GM21786 (cell line): ENCODE results near the gene NPB.

ENCODE experiments used
- ATAC-seq: cut with Tn5 transposase; IDR thresholded peaks from one replicate; pipeline ENCODE4 v1.9.1; 2021; ENCODE audit not compliant: unreplicated experiment

NPB gene

DNA sequence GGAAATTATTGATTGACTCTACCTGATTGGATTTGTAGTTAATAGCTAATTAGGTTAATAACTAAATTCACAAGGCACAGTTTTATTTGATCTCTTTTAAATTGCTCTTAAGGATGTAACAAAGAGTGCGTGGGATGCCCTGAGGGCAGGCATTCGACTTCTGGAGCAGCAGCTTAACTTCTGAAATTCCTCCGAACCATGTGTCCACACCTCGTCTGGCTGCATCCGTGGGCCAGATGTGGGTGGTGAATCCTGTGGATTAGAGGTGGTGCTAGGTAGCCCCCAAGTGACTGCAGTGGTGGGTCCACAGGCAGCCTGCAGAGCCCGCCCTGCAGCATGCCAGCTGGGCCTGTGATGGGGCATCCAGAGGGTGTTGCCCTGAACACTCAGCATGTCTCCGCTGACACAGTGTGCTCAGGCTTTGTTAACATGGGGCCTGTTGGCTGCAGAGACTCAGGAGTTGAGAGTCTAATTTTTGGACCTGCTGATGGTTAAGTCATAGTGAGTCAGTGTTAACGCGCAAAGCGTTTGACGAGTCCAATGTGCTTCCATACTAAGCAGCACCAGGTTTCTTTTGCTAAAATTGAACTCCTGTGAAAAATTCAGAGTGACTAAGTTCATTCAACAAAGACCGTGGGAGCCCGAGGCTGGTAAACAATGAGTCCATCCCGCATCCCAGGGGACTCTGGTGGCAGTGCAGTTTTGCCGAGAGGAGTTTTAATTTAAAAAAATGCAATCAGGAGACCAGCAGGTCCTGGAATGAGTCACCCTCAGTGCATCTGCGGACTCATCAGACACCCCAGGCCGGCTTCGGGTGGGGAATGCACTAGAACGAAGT lies 3.8 kb upstream of the NPB start:
- no peak for ATAC-seq

GRCh38 chr17:81898885-81899284 lies 3.2 kb upstream of the NPB start:
- ATAC-seq, result no peak

GRCh38 chr17:81899514-81900166 lies 2.4 kb upstream of the NPB start:
- ATAC-seq, result no peak

- no peak for ATAC-seq
Measured at GRCh38 chr17:81900181-81900820, 1.7 kb upstream of the NPB start.

- no peak for ATAC-seq
Measured at GRCh38 chr17:81901167-81902022, 643 bp upstream of the NPB start.

- no peak for ATAC-seq
Measured at GRCh38 chr17:81902653-81903414, 796 bp downstream of the NPB start.

DNA sequence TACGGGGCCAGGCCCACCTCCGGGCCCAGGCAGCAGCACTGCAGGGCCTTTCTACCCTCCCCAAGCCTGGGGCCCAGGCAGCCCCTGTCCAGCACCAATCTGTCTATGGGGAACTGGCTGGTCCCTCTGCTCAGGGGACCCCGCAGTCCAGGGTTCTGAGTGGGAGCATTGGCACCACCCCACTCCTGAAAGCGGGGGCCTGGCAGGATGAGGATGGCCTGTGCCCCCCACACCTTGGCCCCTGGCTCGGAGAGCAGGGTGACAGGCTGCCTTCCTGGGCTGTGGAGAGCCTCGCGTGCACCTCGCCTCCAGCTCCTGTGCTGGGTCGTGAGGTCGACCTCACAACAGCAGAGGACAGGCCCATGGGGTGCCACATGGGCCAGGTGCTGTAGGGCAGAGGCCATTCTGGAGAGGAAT lies 1.4 kb downstream of the NPB start:
- ATAC-seq, result no peak

DNA sequence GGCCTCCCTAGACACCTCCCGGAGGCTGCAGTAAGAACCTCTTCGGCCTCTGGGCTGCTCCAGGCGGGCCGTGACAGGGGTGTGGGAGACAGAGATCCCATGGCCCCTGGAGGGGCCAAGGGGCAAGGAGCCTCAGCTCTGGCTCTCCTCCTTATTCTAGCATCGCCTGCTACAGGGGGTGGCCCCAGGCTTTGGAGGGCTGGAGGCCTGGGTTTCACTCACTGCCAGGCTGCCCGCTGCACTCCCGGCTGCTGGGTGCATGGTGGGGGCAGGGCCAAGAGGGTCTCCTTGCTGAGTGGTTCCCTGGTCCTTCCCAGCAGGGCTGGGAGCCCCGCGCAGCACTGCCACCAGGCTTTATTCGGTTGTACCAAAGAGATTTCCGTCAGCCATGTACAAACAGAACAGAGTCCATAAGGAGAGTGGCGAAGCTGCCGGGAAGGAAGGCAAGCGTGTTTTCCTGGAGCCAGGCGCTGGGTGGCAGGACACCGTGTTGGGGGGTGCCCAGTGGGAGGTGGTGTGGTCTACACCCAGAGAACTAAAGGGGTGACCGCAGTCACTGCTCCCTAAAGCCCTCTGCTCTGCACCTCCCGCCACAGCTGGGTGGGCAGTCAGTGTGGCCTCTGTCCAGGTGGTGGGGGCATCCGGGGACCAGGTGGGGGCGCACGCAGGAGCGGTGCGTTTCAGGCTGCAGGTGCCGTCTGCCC lies 2.0 kb downstream of the NPB start:
- no peak for ATAC-seq

DNA sequence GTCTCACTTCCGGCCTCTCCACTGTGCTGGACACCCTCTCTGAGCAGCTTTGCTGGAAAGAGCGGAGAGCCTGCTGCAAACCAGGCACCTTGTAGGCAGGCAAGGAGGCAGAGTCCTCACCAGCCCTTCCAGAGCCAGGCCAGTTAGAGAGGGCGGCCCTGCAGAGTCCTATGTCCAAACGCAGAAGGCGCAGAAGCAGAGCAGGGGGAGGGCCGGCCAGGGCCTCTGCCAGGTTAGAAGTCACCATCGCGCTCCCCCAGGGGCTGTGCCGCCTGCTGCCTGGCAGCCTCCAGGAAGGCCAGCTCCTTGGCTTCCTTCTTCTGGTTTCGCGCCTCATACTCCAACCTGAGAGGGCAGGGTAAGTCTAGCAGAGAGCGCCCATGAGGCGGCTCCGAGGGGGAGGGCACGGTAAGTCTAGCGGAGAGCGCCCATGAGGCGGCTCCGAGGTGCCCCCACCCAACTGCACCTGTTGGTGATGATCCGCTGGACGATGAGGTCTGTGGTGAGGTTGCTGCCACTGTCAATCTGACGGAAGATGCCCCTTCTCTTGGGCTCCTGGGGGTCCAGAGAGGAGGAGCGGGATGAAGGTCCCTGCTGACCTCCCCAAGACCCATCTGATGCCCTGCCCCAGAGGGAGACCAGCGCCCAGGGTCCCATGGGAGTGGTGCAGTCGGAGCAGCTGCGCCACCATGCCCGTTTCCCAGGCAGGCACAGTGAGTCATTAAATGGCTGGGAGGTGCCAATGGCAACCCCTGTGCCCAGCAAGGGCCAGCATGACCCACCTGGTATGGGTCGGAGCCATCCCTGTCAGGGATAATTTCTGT lies 2.8 kb downstream of the NPB start:
- ATAC-seq, result no peak

DNA sequence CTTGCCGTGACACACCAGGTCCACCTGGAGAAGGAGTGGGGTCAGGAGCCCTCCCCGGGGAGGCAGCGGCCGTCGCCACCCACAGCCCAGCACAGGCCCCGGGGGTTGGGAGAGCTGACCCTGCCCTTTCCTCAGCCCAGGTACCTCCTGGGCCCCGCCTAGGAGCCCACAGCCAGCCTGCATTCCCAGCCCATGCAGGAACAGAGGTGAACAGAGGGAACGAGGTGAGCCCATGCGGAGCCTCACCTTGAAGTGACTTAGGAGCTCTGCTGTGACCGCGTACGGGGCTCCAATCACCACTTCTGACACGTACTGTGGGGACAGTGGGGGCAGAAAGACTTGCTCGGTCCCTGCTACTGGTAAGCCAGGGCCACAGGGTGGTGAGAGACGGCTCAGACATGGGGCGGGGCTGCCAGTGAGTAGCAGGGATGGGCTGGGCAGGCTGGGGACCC lies 3.4 kb downstream of the NPB start:
- ATAC-seq, result no peak

DNA sequence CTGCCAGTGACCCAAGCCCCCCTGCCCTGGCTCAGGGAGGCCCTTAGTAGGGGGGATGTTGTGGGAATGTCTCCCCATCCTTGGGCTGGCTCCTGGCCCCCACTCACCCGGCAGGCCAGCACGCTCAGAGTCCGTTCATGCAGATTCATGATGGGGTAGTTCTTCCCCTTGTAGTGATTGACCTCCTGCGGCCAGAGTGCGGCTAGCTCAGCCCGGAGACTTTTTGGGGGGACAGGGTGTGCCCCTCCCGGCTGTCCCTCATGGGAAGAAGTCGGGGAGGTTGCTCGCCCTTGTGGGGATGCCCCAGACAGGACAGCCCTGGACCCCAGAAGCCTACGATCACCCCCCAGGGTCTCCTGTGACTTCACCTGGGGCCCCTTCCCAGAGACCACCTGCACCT lies 4.0 kb downstream of the NPB start:
- ATAC-seq, result no peak

DNA sequence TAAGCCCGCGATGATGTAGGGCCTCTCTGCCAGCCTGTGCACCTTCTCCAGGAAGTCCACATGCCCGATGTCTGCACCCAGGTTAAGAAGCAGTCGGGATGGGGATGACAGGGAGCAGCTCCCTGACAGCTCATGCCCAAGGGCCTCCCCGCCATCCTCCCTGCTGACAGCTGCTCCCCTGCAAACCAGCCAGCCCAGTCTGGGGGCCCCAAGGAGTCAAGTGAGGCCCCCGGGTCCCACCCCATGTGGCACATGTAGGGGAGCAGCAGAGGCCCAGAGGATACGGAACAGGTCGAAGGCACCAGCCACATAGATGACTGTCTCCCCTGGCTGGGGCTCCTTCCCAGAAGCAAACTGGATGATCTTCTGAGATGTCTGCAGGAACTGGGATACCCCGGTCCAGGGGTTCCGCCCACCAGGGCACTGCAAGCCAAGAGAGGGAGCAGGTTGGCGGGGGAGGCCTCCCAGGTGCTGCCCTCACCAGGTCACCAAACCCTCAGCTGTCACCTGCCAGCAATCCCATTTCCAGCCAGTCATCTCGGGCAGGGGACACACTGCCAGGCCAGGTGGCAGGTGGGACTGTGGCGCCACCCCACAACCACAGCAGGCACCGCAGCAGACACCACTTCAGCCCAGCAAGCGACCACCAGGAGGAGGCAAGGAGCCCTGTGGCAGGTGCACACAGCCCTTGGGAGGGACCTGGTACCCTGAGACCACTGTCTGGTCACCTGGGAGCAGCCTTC lies 4.6 kb downstream of the NPB start:
- ATAC-seq, result no peak

DNA sequence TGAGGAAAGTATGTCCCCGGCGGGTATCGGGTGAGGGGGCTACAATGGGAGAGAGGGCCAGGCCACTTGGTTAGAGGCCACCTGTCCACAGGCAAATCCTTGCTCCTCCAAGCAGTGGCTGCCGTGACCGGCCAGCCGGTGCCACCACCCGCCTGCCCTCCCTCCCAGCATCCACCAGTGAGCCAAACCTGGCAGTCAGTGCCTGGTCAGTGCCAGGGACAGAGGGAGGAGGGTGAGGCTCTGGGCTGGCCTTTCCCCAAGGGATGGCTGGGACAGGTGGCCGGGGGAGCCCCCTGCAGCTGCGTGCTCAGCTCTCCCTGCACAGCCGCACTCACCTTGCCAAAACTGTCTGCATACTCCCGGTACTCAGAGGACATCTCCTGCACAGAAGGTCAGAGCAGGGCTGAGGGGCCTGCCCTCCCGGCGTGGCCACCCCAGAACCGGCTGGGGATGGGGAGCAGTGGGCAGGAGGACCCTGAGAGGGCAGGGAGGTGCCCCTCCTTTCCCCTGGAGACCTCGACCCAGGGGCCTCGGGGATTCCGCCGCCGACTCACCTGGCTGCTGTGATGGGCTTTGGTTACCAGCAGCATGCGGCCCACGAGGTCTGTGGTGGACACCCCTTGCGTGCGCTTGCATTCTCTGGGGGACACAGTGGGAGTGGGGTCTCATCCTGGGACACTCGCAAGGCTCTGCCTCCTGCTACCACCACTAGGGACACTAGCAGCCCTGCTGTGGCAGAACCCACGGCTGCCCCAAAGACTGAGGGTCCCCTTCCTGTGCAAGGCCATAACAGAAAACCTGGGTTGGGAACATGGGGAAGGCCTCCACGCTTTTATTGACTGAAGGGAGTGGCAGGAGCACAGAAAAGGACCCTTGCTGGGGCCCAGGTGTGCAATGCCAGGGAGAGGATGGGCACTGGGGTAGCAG lies 5.4 kb downstream of the NPB start:
- ATAC-seq, result no peak

DNA sequence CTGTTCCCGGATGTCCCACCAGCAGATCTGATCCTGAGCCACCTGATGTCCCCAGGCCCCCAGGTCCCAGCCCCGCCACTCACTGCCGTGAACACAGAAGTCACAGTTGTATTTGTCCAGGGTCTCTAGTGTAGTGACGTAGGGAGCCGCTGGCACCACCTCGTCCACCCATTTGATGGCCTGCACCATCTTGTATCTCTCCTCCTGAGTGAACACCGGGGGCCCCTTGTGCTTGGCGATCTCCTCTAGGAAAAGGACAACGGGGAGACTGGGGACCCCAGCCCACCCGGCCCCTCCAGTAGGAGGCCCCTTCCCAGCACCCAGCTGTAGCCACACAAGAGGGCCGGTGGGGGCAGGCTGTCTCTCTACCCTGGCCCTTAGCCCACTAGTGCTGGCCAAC lies 6.8 kb downstream of the NPB start:
- no peak for ATAC-seq

DNA sequence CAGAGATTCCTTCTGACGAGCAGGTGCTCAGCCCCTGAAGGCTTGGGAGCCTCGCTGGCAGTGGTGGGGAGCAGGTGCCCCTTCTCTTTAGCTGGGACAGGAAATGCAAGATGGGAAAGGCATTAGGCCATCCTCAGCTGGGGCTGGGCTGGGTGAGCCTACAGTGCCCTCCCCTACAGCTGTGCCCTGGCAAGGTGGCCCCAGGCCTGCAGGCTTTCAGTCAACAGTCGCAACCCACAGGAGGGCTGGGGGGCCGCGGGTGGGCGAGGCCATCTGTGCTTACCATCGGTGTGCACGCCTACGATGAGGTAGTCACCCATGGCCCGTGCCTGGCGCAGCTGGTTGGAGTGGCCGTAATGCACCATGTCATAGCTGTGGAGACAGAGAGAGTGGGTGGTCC lies 7.2 kb downstream of the NPB start:
- ATAC-seq, result no peak

- no peak for ATAC-seq
Measured at GRCh38 chr17:81909966-81910839, 8.2 kb downstream of the NPB start.
